GM13976 (cell line): Measurements from ENCODE around the gene HS3ST3B1.

ENCODE experiments used
- DNase-seq: peaks from one replicate; pipeline ENCODE4 v3.0.0; 2012; ENCODE audit warnings: low spot score
- CTCF ChIP-seq: IDR thresholded peaks from 2 replicates; pipeline ENCODE4 v1.5.1; 2012; ENCODE audit warnings: borderline replicate concordance, mild to moderate bottlenecking; ENCODE audit not compliant: insufficient read depth; ENCODE audit errors: extremely low read depth, missing control alignments, control extremely low read depth
- in situ Hi-C: fragments of 300-500 bp; cut with MboI; formaldehyde crosslinking; loops from one replicate; pipeline ENCODE4 v1.12.0; 2022; ENCODE audit warnings: low sequenced_read_pairs, mixed read lengths, inconsistent platforms; ENCODE audit not compliant: unreplicated experiment

The HS3ST3B1 gene

GRCh38 chr17:14372461-14372860, 71.6 kb downstream of the HS3ST3B1 start:
- no peak for DNase-seq
- in situ Hi-C loops: no loop called here
- no peak for TF ChIP-seq CTCF

- in situ Hi-C loops: no loop called here
- no peak for TF ChIP-seq CTCF
- DNase-seq: no peak
Measured at GRCh38 chr17:14372905-14373613, 72.2 kb downstream of the HS3ST3B1 start.

- TF ChIP-seq CTCF: no peak
- in situ Hi-C loops: no loop called here
- DNase-seq: no peak
Measured at GRCh38 chr17:14373614-14374259, 72.9 kb downstream of the HS3ST3B1 start.

- in situ Hi-C loops: no loop called here
- no peak for TF ChIP-seq CTCF
- DNase-seq: no peak
Measured at GRCh38 chr17:14374268-14374667, 73.4 kb downstream of the HS3ST3B1 start.

GRCh38 chr17:14376666-14377065, 75.8 kb downstream of the HS3ST3B1 start:
- in situ Hi-C loops: no loop called here
- DNase-seq: no peak
- TF ChIP-seq CTCF: no peak

GRCh38 chr17:14381606-14382005, 80.7 kb downstream of the HS3ST3B1 start:
- no peak for DNase-seq
- TF ChIP-seq CTCF: no peak
- in situ Hi-C loops: no loop called here
